ENCODE measurements around the gene PHACTR4. TPM values are rescaled to one million over a fixed set of nuclear protein-coding genes. Genes with fewer than 3 reads are reported as not detected.
"Not testable (repeated sequence)": the region's sequence is repeated elsewhere in the genome, so short reads cannot be mapped to it uniquely, and the experiment has no call there.

PHACTR4 gene
- total RNA-seq, 4 donors from 2014 or later = 20.3 to 32.2 (median 27.0) TPM

DNA sequence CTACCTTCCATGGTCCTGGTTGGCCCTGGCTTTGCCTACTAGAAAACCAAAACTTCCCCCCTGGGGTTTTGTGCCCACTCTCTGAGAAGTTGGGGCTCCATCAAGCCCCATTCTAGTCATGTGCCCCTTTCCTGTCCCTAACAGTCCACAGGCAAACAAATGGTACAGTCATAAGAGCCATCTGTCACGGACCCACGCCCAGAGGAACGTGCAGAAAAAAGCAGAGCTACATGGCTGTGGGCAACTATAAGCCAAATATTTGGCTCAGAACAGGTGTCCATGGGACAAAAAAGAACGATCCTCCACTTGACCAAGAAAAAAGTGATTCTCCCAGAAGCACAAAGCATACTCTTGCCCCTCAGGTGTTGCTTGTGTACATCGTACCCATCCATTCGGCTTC, 168.7 kb downstream of the PHACTR4 start:
- Histone ChIP-seq H3K4me1 (no peaks in the 10 kb centered on the region), H3K36me3 (peaks cover 0 to 40% of the 10 kb centered on the region in 2 donors), H3K9me3 (no peaks in the 10 kb centered on the region), H3K4me3 (no peak overlapping the region), H3K27ac (no peak overlapping the region), H3K27me3 (no peaks in the 10 kb centered on the region)
- 80% methylated on average over 6 of the region's 6 CpGs; no CpG with 5 or more reads in 1 of the 2 donors for WGBS, 2 donors (ENCODE audit: low coverage in 1 of 2)
- ATAC-seq = no peak
- TF ChIP-seq EP300 (IDR thresholded peaks at IDR 0.05) = no peak
- TF ChIP-seq, protein P1, sequence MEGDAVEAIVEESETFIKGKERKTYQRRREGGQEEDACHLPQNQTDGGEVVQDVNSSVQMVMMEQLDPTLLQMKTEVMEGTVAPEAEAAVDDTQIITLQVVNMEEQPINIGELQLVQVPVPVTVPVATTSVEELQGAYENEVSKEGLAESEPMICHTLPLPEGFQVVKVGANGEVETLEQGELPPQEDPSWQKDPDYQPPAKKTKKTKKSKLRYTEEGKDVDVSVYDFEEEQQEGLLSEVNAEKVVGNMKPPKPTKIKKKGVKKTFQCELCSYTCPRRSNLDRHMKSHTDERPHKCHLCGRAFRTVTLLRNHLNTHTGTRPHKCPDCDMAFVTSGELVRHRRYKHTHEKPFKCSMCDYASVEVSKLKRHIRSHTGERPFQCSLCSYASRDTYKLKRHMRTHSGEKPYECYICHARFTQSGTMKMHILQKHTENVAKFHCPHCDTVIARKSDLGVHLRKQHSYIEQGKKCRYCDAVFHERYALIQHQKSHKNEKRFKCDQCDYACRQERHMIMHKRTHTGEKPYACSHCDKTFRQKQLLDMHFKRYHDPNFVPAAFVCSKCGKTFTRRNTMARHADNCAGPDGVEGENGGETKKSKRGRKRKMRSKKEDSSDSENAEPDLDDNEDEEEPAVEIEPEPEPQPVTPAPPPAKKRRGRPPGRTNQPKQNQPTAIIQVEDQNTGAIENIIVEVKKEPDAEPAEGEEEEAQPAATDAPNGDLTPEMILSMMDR (IDR thresholded peaks at IDR 0.05) = no peak
- no peak for TF ChIP-seq POLR2AphosphoS5 (IDR thresholded peaks at IDR 0.05)
- TF ChIP-seq POLR2A (IDR thresholded peaks at IDR 0.05) = no peak

DNA sequence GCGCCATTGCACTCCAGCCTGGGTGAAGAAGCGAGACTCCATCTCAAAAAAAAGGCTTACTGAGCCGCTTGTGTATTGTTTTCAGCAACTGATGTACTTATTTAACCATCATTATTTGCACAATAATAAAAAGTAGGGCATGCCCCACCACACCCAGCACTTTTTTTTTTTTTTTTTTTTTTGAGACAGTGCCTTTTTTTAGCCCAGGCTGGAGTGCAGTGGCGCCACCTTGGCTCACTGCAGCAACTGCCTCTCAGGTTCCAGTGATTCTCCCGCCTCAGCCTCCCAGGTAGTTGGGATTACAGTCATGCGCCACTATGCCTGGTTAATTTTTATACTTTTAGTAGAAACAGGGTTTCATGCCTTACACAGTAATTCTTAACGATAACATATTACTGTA, 171.1 kb downstream of the PHACTR4 start:
- H3K4me1 ChIP-seq = no peaks in the 10 kb centered on the region
- H3K4me3 ChIP-seq = no peak overlapping the region
- ATAC-seq = no peak
- TF ChIP-seq POLR2AphosphoS5 (IDR thresholded peaks at IDR 0.05) (no peak), EP300 (IDR thresholded peaks at IDR 0.05) (no peak), POLR2A (IDR thresholded peaks at IDR 0.05) (no peak)
- TF ChIP-seq, protein P1 (IDR thresholded peaks at IDR 0.05) = no peak
- H3K27me3 ChIP-seq = no peaks in the 10 kb centered on the region
- WGBS, 2 donors (ENCODE audit: low coverage in 1 of 2) = 92 to 100% methylated on average over 4 to 5 of the region's 7 CpGs
- peaks cover 0 to 27% of the 10 kb centered on the region in 2 donors for H3K36me3 ChIP-seq
- no peak overlapping the region for H3K27ac ChIP-seq
- H3K9me3 ChIP-seq = no peaks in the 10 kb centered on the region

DNA sequence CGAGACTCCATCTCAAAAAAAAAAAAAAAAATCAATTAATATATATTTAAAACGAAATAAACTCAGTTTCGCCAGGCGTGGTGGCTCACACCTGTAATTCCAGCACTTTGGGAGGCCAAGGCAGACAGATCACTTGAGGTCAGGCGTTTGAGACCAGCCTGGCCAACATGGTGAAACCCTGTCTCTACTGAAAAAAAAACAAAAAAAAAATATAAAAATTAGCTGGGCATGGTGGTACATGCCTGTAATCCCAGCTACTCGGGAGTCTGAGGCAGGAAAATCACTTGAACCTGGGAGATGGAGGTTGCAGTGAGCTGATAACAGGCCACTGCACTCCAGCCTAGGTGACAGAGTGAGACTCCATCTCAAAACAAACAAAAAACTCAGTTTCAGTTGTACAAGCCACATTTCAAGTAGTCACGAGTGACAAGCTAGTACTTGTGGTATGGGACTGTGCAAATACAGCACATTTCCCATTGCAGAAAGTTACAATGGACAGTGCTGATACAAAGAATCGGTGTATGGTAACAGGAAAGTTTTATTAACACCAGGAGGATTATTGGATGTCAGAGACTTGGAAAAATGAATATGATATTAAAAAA, 172.0 kb downstream of the PHACTR4 start:
- not testable (repeated sequence) for H3K27ac ChIP-seq, H3K4me1 ChIP-seq, ATAC-seq, H3K9me3 ChIP-seq, H3K27me3 ChIP-seq, H3K4me3 ChIP-seq
- peaks cover 0 to 18% of the 10 kb centered on the region in 2 donors for H3K36me3 ChIP-seq
- WGBS, 2 donors (ENCODE audit: low coverage in 1 of 2) = 83 to 96% methylated on average over 5 to 7 of the region's 8 CpGs

DNA sequence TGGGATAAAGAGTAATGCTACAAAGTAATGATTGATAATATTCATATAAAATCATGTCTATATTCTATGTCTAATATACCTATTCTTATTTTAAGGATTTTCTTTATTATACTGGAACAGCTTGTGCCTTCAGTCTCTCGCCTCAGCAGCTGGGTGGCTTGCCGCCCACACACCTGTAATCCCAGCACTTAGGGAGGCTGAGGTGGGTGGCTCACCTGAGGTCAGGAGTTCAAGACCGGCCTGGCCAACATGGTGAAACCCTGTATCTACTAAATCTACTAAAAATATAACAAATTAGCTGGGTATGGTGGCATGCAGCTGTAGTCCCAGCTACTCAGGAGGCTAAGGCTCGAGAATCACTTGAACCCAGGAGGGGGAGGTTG, 175.7 kb downstream of the PHACTR4 start:
- Histone ChIP-seq H3K27me3 (no peaks in the 10 kb centered on the region), H3K36me3 (no peaks in the 10 kb centered on the region), H3K27ac (no peak overlapping the region), H3K4me1 (no peaks in the 10 kb centered on the region), H3K4me3 (no peak overlapping the region), H3K9me3 (no peaks in the 10 kb centered on the region)
- ATAC-seq = no peak
- TF ChIP-seq POLR2AphosphoS5 (IDR thresholded peaks at IDR 0.05) (no peak), POLR2A (IDR thresholded peaks at IDR 0.05) (no peak), EP300 (IDR thresholded peaks at IDR 0.05) (no peak)
- TF ChIP-seq, protein P1 (IDR thresholded peaks at IDR 0.05) = no peak
- WGBS, 2 donors (ENCODE audit: low coverage in 1 of 2) = 75 to 96% methylated on average over 3 to 4 of the region's 4 CpGs

DNA sequence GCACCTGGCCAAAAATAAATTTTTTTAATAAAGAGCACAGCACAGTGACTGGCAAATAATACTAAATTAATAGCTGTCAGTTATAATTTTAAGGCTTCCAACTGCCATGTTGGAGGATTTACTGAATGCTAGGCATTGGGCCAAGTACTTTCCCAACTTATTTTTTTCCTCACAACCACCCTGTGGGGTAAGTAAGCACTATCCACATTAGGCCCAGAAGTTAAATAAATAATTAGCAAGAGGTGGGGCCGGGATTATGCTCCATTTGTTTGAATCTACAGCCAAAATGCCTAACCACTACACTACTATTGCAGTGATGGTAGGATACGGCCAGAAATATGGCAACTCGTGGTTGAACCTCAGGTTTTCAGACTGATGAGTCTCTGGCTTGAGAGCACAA, 178.8 kb downstream of the PHACTR4 start:
- ATAC-seq = no peak
- Histone ChIP-seq H3K27me3 (no peaks in the 10 kb centered on the region), H3K9me3 (no peaks in the 10 kb centered on the region), H3K36me3 (no peaks in the 10 kb centered on the region), H3K4me3 (no peak overlapping the region), H3K4me1 (peaks cover 0 to 7% (median 0%) of the 10 kb centered on the region in 3 donors), H3K27ac (no peak overlapping the region)
- WGBS, 2 donors (ENCODE audit: low coverage in 1 of 2) = 71 to 75% methylated on average over 1 to 3 of the region's 3 CpGs
- TF ChIP-seq POLR2A (IDR thresholded peaks at IDR 0.05) (no peak), POLR2AphosphoS5 (IDR thresholded peaks at IDR 0.05) (no peak), EP300 (IDR thresholded peaks at IDR 0.05) (no peak)
- TF ChIP-seq, protein P1 (IDR thresholded peaks at IDR 0.05) = no peak

Small RNA genes lying within 50 kb of the gene (small RNA-seq; reads per million reads assigned to genes)
- 0 reads per million in 4 donors for gene RF00019
- gene RNU6ATAC27P = 0 reads per million in 4 donors
- 0 reads per million in 4 donors for gene SNORA73A
- gene SNORA73B = 9.2 to 32.2 (median 13.6) reads per million in 4 donors

Other genes starting within 250 kb of the PHACTR4 start
- 1 to 10 TPM; 3.3 to 8.8 (median 4.9) TPM for gene PTAFR, start 193.1 kb upstream of the PHACTR4 start, total RNA-seq
- gene DNAJC8, start 136.7 kb upstream of the PHACTR4 start, total RNA-seq = 10 to 100 TPM; 68.4 to 90.3 (median 80.5) TPM
- gene ATP5IF1, start 133.6 kb upstream of the PHACTR4 start, total RNA-seq = 100 to 1,000 TPM; 125 to 266 (median 157) TPM
- gene SESN2, start 110.2 kb upstream of the PHACTR4 start, total RNA-seq = 1 to 10 TPM; 7.7 to 10.0 (median 8.3) TPM
- 10 to 100 TPM in 3 of 4 donors, 1 to 10 TPM in 1; 8.5 to 21.0 (median 18.2) TPM for gene MED18, start 40.7 kb upstream of the PHACTR4 start, total RNA-seq
- 10 to 100 TPM in 3 of 4 donors, 1 to 10 TPM in 1; 5.8 to 21.6 (median 12.7) TPM for gene RCC1, start 136.3 kb downstream of the PHACTR4 start, total RNA-seq
- gene TRNAU1AP, start 183.3 kb downstream of the PHACTR4 start, total RNA-seq = 10 to 100 TPM; 18.5 to 25.0 (median 21.8) TPM
- 1 to 10 TPM in 3 of 4 donors, under 1 TPM in 1; 0.67 to 5.1 (median 2.5) TPM for gene RAB42, start 222.5 kb downstream of the PHACTR4 start, total RNA-seq

Data from gastroesophageal sphincter (tissue), 4 donors.